HEK293T (cell line): ENCODE data around the gene FBRSL1.

Source experiments
- ARNT ChIP-seq: fragments of 450-650 bp; IDR thresholded peaks from 2 replicates; pipeline ENCODE4 v1.6.1; 2017; ENCODE audit warnings: mild to moderate bottlenecking
- BHLHE40 ChIP-seq: fragments of 450-650 bp; IDR thresholded peaks from 2 replicates; pipeline ENCODE4 v1.6.1; 2016; ENCODE audit warnings: mild to moderate bottlenecking, moderate library complexity, borderline replicate concordance
- FOXM1 ChIP-seq: fragments of 450-650 bp; IDR thresholded peaks from 2 replicates; pipeline ENCODE4 v1.6.1; 2017; ENCODE audit warnings: mild to moderate bottlenecking, borderline replicate concordance
- HDGF ChIP-seq: fragments of 450-650 bp; IDR thresholded peaks from 2 replicates; pipeline ENCODE4 v1.6.1; 2017; ENCODE audit warnings: antibody characterized with exemption, borderline replicate concordance
- L3MBTL2 ChIP-seq: fragments of 450-650 bp; conservative IDR thresholded peaks from 2 replicates; pipeline ENCODE4 v1.6.1; 2016; ENCODE audit warnings: mild to moderate bottlenecking
- LEF1 ChIP-seq: fragments of 450-650 bp; IDR thresholded peaks from 2 replicates; pipeline ENCODE4 v1.6.1; 2017; ENCODE audit warnings: mild to moderate bottlenecking, borderline replicate concordance
- SP1 ChIP-seq: fragments of 450-650 bp; IDR thresholded peaks from 2 replicates; pipeline ENCODE4 v1.6.1; 2017
- ZNF384 ChIP-seq: fragments of 450-650 bp; IDR thresholded peaks from 2 replicates; pipeline ENCODE4 v1.6.1; 2016

DNA sequence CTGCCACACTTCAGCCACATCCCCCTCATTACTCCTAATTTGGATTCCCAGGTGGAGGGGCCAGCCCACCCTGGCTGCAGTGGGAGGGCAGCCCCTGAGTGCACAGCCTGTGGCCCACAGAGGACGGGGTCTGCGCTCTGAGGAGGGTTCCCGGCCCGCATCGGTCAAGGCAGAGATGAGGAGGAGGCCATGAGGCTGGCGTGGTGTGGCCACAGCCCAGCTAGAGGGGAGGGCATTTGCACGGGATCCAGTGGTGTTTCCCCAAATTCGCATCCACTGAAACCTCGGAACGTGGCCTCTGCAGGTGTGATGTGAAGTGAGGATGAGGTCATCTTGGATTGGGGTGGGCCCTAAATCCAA is 38.1 kb upstream of the FBRSL1 start:
- TF ChIP-seq ARNT (no peak), L3MBTL2 (no peak), BHLHE40 (no peak), FOXM1 (no peak), HDGF (no peak), SP1 (no peak), ZNF384 (no peak), LEF1 (no peak)
